Left lung (tissue), 10 donors: Measurements from ENCODE around the gene L3MBTL1. TPM values are rescaled to one million over a fixed set of nuclear protein-coding genes. Genes with fewer than 3 reads are reported as not detected.

Experiments
- ATAC-seq: fragments of 200-7000 bp; cut with Tn5 transposase; one replicate; pipeline ENCODE4 v1.9.1; 2020; ENCODE audit warnings: moderate library complexity
- DNase-seq, 4 donors: peaks; one replicate each; pipeline ENCODE4 v3.0.0-alpha.2; 2013 to 2020
- H3K27ac ChIP-seq, 2 donors: fragments of 200-600 bp; sonication (generic) in 1 of 2; one replicate each; pipeline versions ENCODE4 v1.5.0 to v1.8.0; 2020 to 2021
- H3K27me3 ChIP-seq, 2 donors: fragments of 200-600 bp; sonication (generic) in 1 of 2; one replicate each; pipeline versions ENCODE4 v1.5.0 to v1.8.0; 2020 to 2021
- H3K36me3 ChIP-seq, 2 donors: fragments of 200-600 bp; sonication (generic) in 1 of 2; one replicate each; pipeline versions ENCODE4 v1.5.0 to v1.8.0; 2020 to 2021
- H3K4me1 ChIP-seq, 2 donors: fragments of 200-600 bp; one replicate each; pipeline ENCODE4 v1.8.0; 2021
- H3K4me3 ChIP-seq, 2 donors: fragments of 200-600 bp; sonication (generic) in 1 of 2; one replicate each; pipeline versions ENCODE4 v1.5.0 to v1.8.0; 2020 to 2021; ENCODE audit warnings: mild to moderate bottlenecking in 1 of 2
- H3K9me3 ChIP-seq, 2 donors: fragments of 200-600 bp; sonication (generic) in 1 of 2; one replicate each; pipeline versions ENCODE4 v1.5.0 to v1.8.0; 2020 to 2021
- intact Hi-C, 2 donors: fragments of 100-400 bp; cut with DNase I; formaldehyde crosslinking; loops; one replicate each; pipeline versions ENCODE4 v1.11.2 to v1.14.2; 2022
- polyA plus RNA-seq, 6 donors: library from polyadenylated mRNA; unstranded; fragments of 120-200 nt; gene quantifications; one replicate each; pipeline ENCODE4 v1.2.1, GENCODE V29; 2013; ENCODE audit not compliant: insufficient read length in 6 of 6
- total RNA-seq, 2 donors: library from RNA; stranded (reverse); fragmentation: NEBNext Ultra II Directional; extraction: Animal tissue kit (Norgen Biotek cat#: 25700); gene quantifications; one replicate each; pipeline ENCODE4 v1.2.1, GENCODE V29; 2021
- TF ChIP-seq, protein P1 (sequence below), 2 donors: fragments of 200-600 bp; sonication (generic) in 1 of 2; IDR thresholded peaks; one replicate each; pipeline versions ENCODE4 v1.5.0 to v1.8.0; 2021; ENCODE audit warnings: antibody characterized with exemption in 2 of 2
- donor health status: DM: no; HTN: yes; CAD: no.
- donor health status: DM: no; HTN: no; CAD: no.

Gene L3MBTL1
- total and polyA plus RNA-seq, 8 donors, result 8.1 to 25.4 (median 19.7) TPM

GRCh38 chr20:43538878-43539700, 31.6 kb downstream of the L3MBTL1 start:
- no peaks in the 10 kb centered on the region for H3K27me3 ChIP-seq
- H3K36me3 ChIP-seq, result peaks cover 0 to 15% of the 10 kb centered on the region in 2 donors
- H3K4me1 ChIP-seq, result peaks cover 0 to 8% of the 10 kb centered on the region in 2 donors
- TF ChIP-seq, protein P1, sequence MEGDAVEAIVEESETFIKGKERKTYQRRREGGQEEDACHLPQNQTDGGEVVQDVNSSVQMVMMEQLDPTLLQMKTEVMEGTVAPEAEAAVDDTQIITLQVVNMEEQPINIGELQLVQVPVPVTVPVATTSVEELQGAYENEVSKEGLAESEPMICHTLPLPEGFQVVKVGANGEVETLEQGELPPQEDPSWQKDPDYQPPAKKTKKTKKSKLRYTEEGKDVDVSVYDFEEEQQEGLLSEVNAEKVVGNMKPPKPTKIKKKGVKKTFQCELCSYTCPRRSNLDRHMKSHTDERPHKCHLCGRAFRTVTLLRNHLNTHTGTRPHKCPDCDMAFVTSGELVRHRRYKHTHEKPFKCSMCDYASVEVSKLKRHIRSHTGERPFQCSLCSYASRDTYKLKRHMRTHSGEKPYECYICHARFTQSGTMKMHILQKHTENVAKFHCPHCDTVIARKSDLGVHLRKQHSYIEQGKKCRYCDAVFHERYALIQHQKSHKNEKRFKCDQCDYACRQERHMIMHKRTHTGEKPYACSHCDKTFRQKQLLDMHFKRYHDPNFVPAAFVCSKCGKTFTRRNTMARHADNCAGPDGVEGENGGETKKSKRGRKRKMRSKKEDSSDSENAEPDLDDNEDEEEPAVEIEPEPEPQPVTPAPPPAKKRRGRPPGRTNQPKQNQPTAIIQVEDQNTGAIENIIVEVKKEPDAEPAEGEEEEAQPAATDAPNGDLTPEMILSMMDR (IDR thresholded peaks at IDR 0.05), result no peak
- H3K4me3 ChIP-seq, result no peak overlapping the region
- ATAC-seq (no peak), DNase-seq (no peak)
- H3K9me3 ChIP-seq, result no peaks in the 10 kb centered on the region
- intact Hi-C loops, result no loop called here
- H3K27ac ChIP-seq, result no peak overlapping the region

- H3K9me3 ChIP-seq, result no peaks in the 10 kb centered on the region
- H3K27me3 ChIP-seq, result no peaks in the 10 kb centered on the region
- peaks cover 0 to 8% of the 10 kb centered on the region in 2 donors for H3K4me1 ChIP-seq
- intact Hi-C loops, result no loop called here
- ATAC-seq (no peak), DNase-seq (no peak)
- no peak overlapping the region for H3K4me3 ChIP-seq
- H3K36me3 ChIP-seq, result peaks cover 0 to 15% of the 10 kb centered on the region in 2 donors
- no peak overlapping the region for H3K27ac ChIP-seq
- TF ChIP-seq, protein P1 (IDR thresholded peaks at IDR 0.05), result no peak
Measured at GRCh38 chr20:43539975-43540672, 32.6 kb downstream of the L3MBTL1 start.

DNA sequence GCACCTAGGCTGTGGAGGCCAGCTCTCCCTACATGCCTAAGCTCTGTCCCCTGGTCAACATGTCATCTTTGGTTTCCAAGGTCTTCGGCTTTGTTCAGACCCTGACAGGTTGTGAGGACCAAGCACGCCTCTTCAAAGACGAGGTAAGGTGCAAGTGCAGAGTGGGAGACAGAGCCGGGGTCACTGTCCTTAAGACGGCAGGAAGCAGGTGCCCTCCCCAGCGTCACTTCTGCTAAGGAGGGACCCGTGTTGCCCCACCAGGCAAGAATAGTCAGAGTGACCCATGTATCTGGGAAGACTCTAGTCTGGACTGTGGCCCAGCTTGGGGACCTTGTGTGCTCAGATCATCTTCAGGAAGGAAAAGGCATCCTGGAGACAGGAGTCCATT, 33.2 kb downstream of the L3MBTL1 start:
- no peak for DNase-seq
- no peak overlapping the region for H3K4me3 ChIP-seq
- TF ChIP-seq, protein P1 (IDR thresholded peaks at IDR 0.05), result no peak
- no peaks in the 10 kb centered on the region for H3K9me3 ChIP-seq
- no peak overlapping the region for H3K27ac ChIP-seq
- no peak for ATAC-seq
- intact Hi-C loops, result no loop called here
- H3K4me1 ChIP-seq, result peaks cover 0 to 8% of the 10 kb centered on the region in 2 donors
- peaks cover 0 to 13% of the 10 kb centered on the region in 2 donors for H3K36me3 ChIP-seq
- no peaks in the 10 kb centered on the region for H3K27me3 ChIP-seq

GRCh38 chr20:43541214-43541613, 33.7 kb downstream of the L3MBTL1 start:
- H3K4me1 ChIP-seq, result peaks cover 0 to 8% of the 10 kb centered on the region in 2 donors
- intact Hi-C loops, result no loop called here
- no peak overlapping the region for H3K27ac ChIP-seq
- DNase-seq (no peak), ATAC-seq (no peak)
- no peaks in the 10 kb centered on the region for H3K27me3 ChIP-seq
- H3K9me3 ChIP-seq, result no peaks in the 10 kb centered on the region
- H3K4me3 ChIP-seq, result no peak overlapping the region
- H3K36me3 ChIP-seq, result peaks cover 0 to 8% of the 10 kb centered on the region in 2 donors
- TF ChIP-seq, protein P1 (IDR thresholded peaks at IDR 0.05), result no peak

DNA sequence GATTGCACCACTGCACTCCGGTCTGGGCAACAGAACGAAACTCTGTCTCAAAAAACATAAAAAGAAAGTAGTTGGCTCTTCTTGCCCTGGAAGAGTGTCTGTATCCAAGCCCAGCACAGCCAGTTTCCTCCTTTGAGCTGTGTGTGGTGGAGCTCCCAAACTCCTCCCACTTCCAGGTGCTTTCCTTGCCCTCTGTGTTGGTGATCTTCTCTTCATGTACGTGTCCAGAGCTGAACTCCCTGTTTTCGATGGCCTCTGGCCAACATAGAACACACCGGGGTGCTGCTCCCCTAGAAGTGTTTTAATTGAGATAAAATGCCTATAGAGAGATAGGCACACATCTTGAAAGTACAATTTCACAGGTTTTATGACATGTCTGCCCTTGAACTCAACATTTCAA, 34.7 kb downstream of the L3MBTL1 start:
- no peak overlapping the region for H3K4me3 ChIP-seq
- TF ChIP-seq, protein P1 (IDR thresholded peaks at IDR 0.05), result no peak
- H3K4me1 ChIP-seq, result peaks cover 0 to 8% of the 10 kb centered on the region in 2 donors
- ATAC-seq (no peak), DNase-seq (no peak)
- no peak overlapping the region for H3K27ac ChIP-seq
- peaks cover 0 to 6% of the 10 kb centered on the region in 2 donors for H3K36me3 ChIP-seq
- no peaks in the 10 kb centered on the region for H3K9me3 ChIP-seq
- no peaks in the 10 kb centered on the region for H3K27me3 ChIP-seq
- intact Hi-C loops, result no loop called here
